NCI-H2029 treated with DMSO at 0.1 percent for 48 hours (cell line): ENCODE measurements around the gene PRKCA.

Experiments
- DNase-seq: peaks from one replicate; lab custom pipeline; 2025; lab: John Stamatoyannopoulos, UW

PRKCA gene

GRCh38 chr17:66839616-66840015 is 537.2 kb downstream of the PRKCA start:
- DNase-seq = no peak

- no peak for DNase-seq
Measured at GRCh38 chr17:66840061-66840460, 537.6 kb downstream of the PRKCA start.

GRCh38 chr17:66841328-66841727 is 538.9 kb downstream of the PRKCA start:
- no peak for DNase-seq

GRCh38 chr17:66841744-66842143 is 539.3 kb downstream of the PRKCA start:
- no peak for DNase-seq

GRCh38 chr17:66842505-66842904 is 540.1 kb downstream of the PRKCA start:
- DNase-seq = no peak

- DNase-seq = no peak
Measured at GRCh38 chr17:66842959-66843358, 540.5 kb downstream of the PRKCA start.

GRCh38 chr17:66843627-66844026 is 541.2 kb downstream of the PRKCA start:
- no peak for DNase-seq

- no peak for DNase-seq
Measured at GRCh38 chr17:66847704-66848103, 545.3 kb downstream of the PRKCA start.

- no peak for DNase-seq
Measured at GRCh38 chr17:66848496-66848895, 546.1 kb downstream of the PRKCA start.

GRCh38 chr17:66849032-66849655 is 546.7 kb downstream of the PRKCA start:
- DNase-seq = no peak

- DNase-seq = no peak
Measured at GRCh38 chr17:66849851-66850580, 547.6 kb downstream of the PRKCA start.

- no peak for DNase-seq
Measured at GRCh38 chr17:66850692-66851091, 548.3 kb downstream of the PRKCA start.

GRCh38 chr17:66855204-66855603 is 552.8 kb downstream of the PRKCA start:
- no peak for DNase-seq

- DNase-seq = no peak
Measured at GRCh38 chr17:66858226-66859083, 556.0 kb downstream of the PRKCA start.

GRCh38 chr17:66859353-66859752 is 556.9 kb downstream of the PRKCA start:
- no peak for DNase-seq

- DNase-seq = no peak
Measured at GRCh38 chr17:66860204-66860603, 557.8 kb downstream of the PRKCA start.
